ENCODE measurements around the gene COBLL1.

COBLL1 gene

GRCh38 chr2:164887434-164888144, 46.0 kb upstream of the COBLL1 start:
- TF ChIP-seq ZBTB7A (IDR thresholded peaks at IDR 0.05; ENCODE audit: low read depth) (no peak), MAX (IDR thresholded peaks at IDR 0.05) (no peak), CEBPB (IDR thresholded peaks at IDR 0.05) (no peak), USF1 (IDR thresholded peaks at IDR 0.05) (no peak), REST (IDR thresholded peaks at IDR 0.05; ENCODE audit: low read depth) (no peak), CREB1 (IDR thresholded peaks at IDR 0.05; ENCODE audit: low read depth) (no peak), TAF1 (IDR thresholded peaks at IDR 0.05; ENCODE audit: low read depth) (no peak), YY1 (IDR thresholded peaks at IDR 0.05; ENCODE audit: low read depth) (no peak), EGR1 (IDR thresholded peaks at IDR 0.05) (no peak), RAD21 (IDR thresholded peaks at IDR 0.05; ENCODE audit: low read depth) (no peak), TEAD4 (IDR thresholded peaks at IDR 0.05) (no peak), EP300 (IDR thresholded peaks at IDR 0.05; ENCODE audit: borderline replicate concordance) (no peak), FOXM1 (IDR thresholded peaks at IDR 0.05; ENCODE audit: borderline replicate concordance, low read depth) (no peak), TCF12 (IDR thresholded peaks at IDR 0.05; ENCODE audit: low read depth) (no peak), NFIC (IDR thresholded peaks at IDR 0.05) (no peak)

- TF ChIP-seq MAX (IDR thresholded peaks at IDR 0.05), result no peak
- TF ChIP-seq NFIC (IDR thresholded peaks at IDR 0.05), result no peak
- TF ChIP-seq USF1 (IDR thresholded peaks at IDR 0.05), result no peak
- TF ChIP-seq RAD21 (IDR thresholded peaks at IDR 0.05; ENCODE audit: low read depth), result no peak
- no peak for TF ChIP-seq CEBPB (IDR thresholded peaks at IDR 0.05)
- TF ChIP-seq TCF12 (IDR thresholded peaks at IDR 0.05; ENCODE audit: low read depth), result no peak
- no peak for TF ChIP-seq REST (IDR thresholded peaks at IDR 0.05; ENCODE audit: low read depth)
Observed at GRCh38 chr2:164882276-164882675, 40.7 kb upstream of the COBLL1 start.

- TF ChIP-seq YY1 (IDR thresholded peaks at IDR 0.05; ENCODE audit: low read depth) (no peak), FOXM1 (IDR thresholded peaks at IDR 0.05; ENCODE audit: borderline replicate concordance, low read depth) (no peak), MAX (IDR thresholded peaks at IDR 0.05) (no peak), EP300 (IDR thresholded peaks at IDR 0.05; ENCODE audit: borderline replicate concordance) (no peak), CREB1 (IDR thresholded peaks at IDR 0.05; ENCODE audit: low read depth) (no peak), RAD21 (IDR thresholded peaks at IDR 0.05; ENCODE audit: low read depth) (no peak), REST (IDR thresholded peaks at IDR 0.05; ENCODE audit: low read depth) (no peak), EGR1 (IDR thresholded peaks at IDR 0.05) (no peak), TEAD4 (IDR thresholded peaks at IDR 0.05) (no peak), TCF12 (IDR thresholded peaks at IDR 0.05; ENCODE audit: low read depth) (no peak), USF1 (IDR thresholded peaks at IDR 0.05) (no peak), CEBPB (IDR thresholded peaks at IDR 0.05) (no peak), ZBTB7A (IDR thresholded peaks at IDR 0.05; ENCODE audit: low read depth) (no peak), NFIC (IDR thresholded peaks at IDR 0.05) (no peak), TAF1 (IDR thresholded peaks at IDR 0.05; ENCODE audit: low read depth) (no peak)
Observed at GRCh38 chr2:164881524-164881923, 39.9 kb upstream of the COBLL1 start.

Data from Ishikawa (cell line).